Testis (tissue), 3 donors: ENCODE measurements around the gene GNPTAB. TPM values are rescaled to one million over a fixed set of nuclear protein-coding genes. Genes with fewer than 3 reads are reported as not detected.

ENCODE experiments used
- DNase-seq: peaks from one replicate; pipeline ENCODE4 v3.0.0-alpha.2; 2019
- H3K27ac ChIP-seq, 2 donors: fragments of 200-600 bp; sonication (generic); one replicate each; pipeline ENCODE4 v1.5.1; 2019
- H3K27me3 ChIP-seq: fragments of 200-600 bp; sonication (generic); one replicate; pipeline ENCODE4 v1.5.1; 2019
- H3K36me3 ChIP-seq: fragments of 200-600 bp; sonication (generic); one replicate; pipeline ENCODE4 v1.5.1; 2017; ENCODE audit warnings: low read depth; ENCODE audit errors: missing control alignments
- H3K4me1 ChIP-seq: fragments of 200-600 bp; sonication (generic); one replicate; pipeline ENCODE4 v1.5.1; 2019
- H3K4me3 ChIP-seq, 2 donors: fragments of 200-600 bp; sonication (generic); one replicate each; pipeline ENCODE4 v1.5.1; 2017 to 2019
- H3K9me3 ChIP-seq: fragments of 200-600 bp; sonication (generic); one replicate; pipeline ENCODE4 v1.5.1; 2017
- CTCF ChIP-seq, 3 experiments: fragments of 450-650 bp in 2 of 3; fragments of 200-600 bp in 1 of 3; sonication (generic) in 1 of 3; IDR thresholded peaks; one replicate each; pipeline ENCODE4 v1.5.1; 2016 to 2019; ENCODE audit warnings: antibody characterized with exemption in 3 of 3, mild to moderate bottlenecking in 2 of 3, moderate library complexity in 1 of 3
- POLR2A ChIP-seq: fragments of 450-650 bp; IDR thresholded peaks from one replicate; pipeline ENCODE4 v1.6.1; 2017; ENCODE audit warnings: antibody characterized with exemption, mild to moderate bottlenecking, moderate library complexity
- WGBS, 2 donors: methylation state at CpG; one replicate each; pipeline ENCODE4 v1.1.5; 2018; 5-methylcytosine and 5-hydroxymethylcytosine counted together
- intact Hi-C: fragments of 100-400 bp; cut with DNase I; formaldehyde crosslinking; loops from one replicate; pipeline ENCODE4 v1.15.1; 2023; ENCODE audit warnings: low total_unique reads
- polyA plus RNA-seq: library from polyadenylated mRNA; stranded (reverse); fragments of 350-450 nt; fragmentation: Illumina TruSeq; extraction: RNeasy Lipid Tissue Mini Kit (QIAGEN cat#74804); gene quantifications from one replicate; pipeline ENCODE4 v1.2.3, GENCODE V29; 2014; ENCODE audit warnings: low read depth, low replicate concordance; ENCODE audit not compliant: insufficient read depth
- total RNA-seq, 2 donors: library from RNA; depleted of rRNA; stranded (reverse); fragments of >200 nt; gene quantifications; one replicate each; pipeline ENCODE4 v1.2.3, GENCODE V29; 2016

The GNPTAB gene
- total and polyA plus RNA-seq, 3 donors from 2014 or later: 19.1 to 41.3 (median 39.6) TPM

GRCh38 chr12:101772012-101772775 lies 58.6 kb downstream of the GNPTAB start:
- Histone ChIP-seq H3K36me3 (no peaks in the 10 kb centered on the region), H3K9me3 (no peaks in the 10 kb centered on the region), H3K4me1 (no peaks in the 10 kb centered on the region), H3K4me3 (no peak overlapping the region), H3K27ac (no peak overlapping the region), H3K27me3 (no peaks in the 10 kb centered on the region)
- TF ChIP-seq POLR2A: no peak
- no peak for TF ChIP-seq CTCF (IDR thresholded peaks at IDR 0.05)
- 90 to 92% methylated on average over 5 of the region's 5 CpGs for WGBS, 2 donors
- intact Hi-C loops: loop anchor here (10.0 kb wide), 1 partner anchor 63 kb away; the partner anchor contains the start of gene GNPTAB
- no peak for DNase-seq

GRCh38 chr12:101769865-101770264 lies 60.9 kb downstream of the GNPTAB start:
- TF ChIP-seq CTCF (IDR thresholded peaks at IDR 0.05) (no peak), POLR2A (no peak)
- H3K4me3 ChIP-seq: no peak overlapping the region
- H3K4me1 ChIP-seq: no peaks in the 10 kb centered on the region
- no peaks in the 10 kb centered on the region for H3K9me3 ChIP-seq
- H3K27me3 ChIP-seq: no peaks in the 10 kb centered on the region
- intact Hi-C loops: loop anchor here (10.0 kb wide), 1 partner anchor 65 kb away; the partner anchor contains the start of gene GNPTAB
- no peak overlapping the region for H3K27ac ChIP-seq
- H3K36me3 ChIP-seq: no peaks in the 10 kb centered on the region
- 94 to 96% methylated on average over 5 of the region's 5 CpGs for WGBS, 2 donors
- DNase-seq: no peak

GRCh38 chr12:101768781-101769180 lies 62.0 kb downstream of the GNPTAB start:
- 50 to 51% methylated on average over 2 of the region's 2 CpGs for WGBS, 2 donors
- Histone ChIP-seq H3K4me3 (no peak overlapping the region), H3K4me1 (no peaks in the 10 kb centered on the region), H3K27me3 (no peaks in the 10 kb centered on the region), H3K36me3 (no peaks in the 10 kb centered on the region), H3K27ac (no peak overlapping the region), H3K9me3 (no peaks in the 10 kb centered on the region)
- no peak for DNase-seq
- TF ChIP-seq CTCF (IDR thresholded peaks at IDR 0.05) (no peak), POLR2A (no peak)
- intact Hi-C loops: no loop called here

GRCh38 chr12:101767537-101767936 lies 63.2 kb downstream of the GNPTAB start:
- H3K36me3 ChIP-seq: no peaks in the 10 kb centered on the region
- DNase-seq: no peak
- intact Hi-C loops: no loop called here
- 95 to 100% methylated on average over 1 of the region's 1 CpG for WGBS, 2 donors
- no peaks in the 10 kb centered on the region for H3K27me3 ChIP-seq
- H3K4me1 ChIP-seq: no peaks in the 10 kb centered on the region
- TF ChIP-seq CTCF (IDR thresholded peaks at IDR 0.05) (no peak), POLR2A (no peak)
- no peaks in the 10 kb centered on the region for H3K9me3 ChIP-seq
- H3K27ac ChIP-seq: no peak overlapping the region
- no peak overlapping the region for H3K4me3 ChIP-seq
